Measurements from ENCODE around the gene GJB1.
"Not testable (repeated sequence)": the region's sequence is repeated elsewhere in the genome, so short reads cannot be mapped to it uniquely, and the experiment has no call there.

GJB1 gene

GRCh38 chrX:71256051-71256450, 33.0 kb downstream of the GJB1 start:
- ATAC-seq, result no peak
- no peak for TF ChIP-seq BACH2 (CRISPR knock-in tag; IDR thresholded peaks at IDR 0.05; ENCODE audit: borderline replicate concordance)
- TF ChIP-seq GLIS3 (CRISPR knock-in tag; IDR thresholded peaks at IDR 0.05), result no peak
- TF ChIP-seq SNAI2 (CRISPR knock-in tag; IDR thresholded peaks at IDR 0.05), result no peak
- no peak for TF ChIP-seq PATZ1 (CRISPR knock-in tag; IDR thresholded peaks at IDR 0.05; ENCODE audit: borderline replicate concordance)
- no peak for TF ChIP-seq OSR1 (CRISPR knock-in tag; IDR thresholded peaks at IDR 0.05)
- no peak for TF ChIP-seq TOX (CRISPR knock-in tag; IDR thresholded peaks at IDR 0.05; ENCODE audit: borderline replicate concordance)

- ATAC-seq, result no peak
- TF ChIP-seq OSR1 (CRISPR knock-in tag; IDR thresholded peaks at IDR 0.05) (no peak), PATZ1 (CRISPR knock-in tag; IDR thresholded peaks at IDR 0.05; ENCODE audit: borderline replicate concordance) (no peak)
These were observed 33.8 kb downstream of the GJB1 start for GRCh38 chrX:71256856-71257255.

GRCh38 chrX:71268624-71269023, 45.6 kb downstream of the GJB1 start:
- not testable (repeated sequence) for ATAC-seq

GRCh38 chrX:71269801-71270395, 46.9 kb downstream of the GJB1 start:
- TF ChIP-seq TCF4 (CRISPR knock-in tag; IDR thresholded peaks at IDR 0.05; ENCODE audit: borderline replicate concordance), result no peak
- no peak for TF ChIP-seq SNAI2 (CRISPR knock-in tag; IDR thresholded peaks at IDR 0.05)
- TF ChIP-seq CSDC2 (CRISPR knock-in tag; IDR thresholded peaks at IDR 0.05), result no peak
- TF ChIP-seq ARNTL (CRISPR knock-in tag; IDR thresholded peaks at IDR 0.05; ENCODE audit: borderline replicate concordance, low read depth), result no peak
- no peak for TF ChIP-seq PPARA (CRISPR knock-in tag; IDR thresholded peaks at IDR 0.05; ENCODE audit: borderline replicate concordance)
- no peak for TF ChIP-seq ISL1 (CRISPR knock-in tag; IDR thresholded peaks at IDR 0.05)
- no peak for TF ChIP-seq TSHZ2 (CRISPR knock-in tag; IDR thresholded peaks at IDR 0.05)
- ATAC-seq, result no peak

GRCh38 chrX:71272313-71272712, 49.3 kb downstream of the GJB1 start:
- not testable (repeated sequence) for ATAC-seq

Data from SK-N-SH treated with all-trans-retinoic acid at 6 μM for 48 hours (cell line).